Measurements from ENCODE around the gene MFAP5.
"Not testable (repeated sequence)": the region's sequence is repeated elsewhere in the genome, so short reads cannot be mapped to it uniquely, and the experiment has no call there.

MFAP5 gene

DNA sequence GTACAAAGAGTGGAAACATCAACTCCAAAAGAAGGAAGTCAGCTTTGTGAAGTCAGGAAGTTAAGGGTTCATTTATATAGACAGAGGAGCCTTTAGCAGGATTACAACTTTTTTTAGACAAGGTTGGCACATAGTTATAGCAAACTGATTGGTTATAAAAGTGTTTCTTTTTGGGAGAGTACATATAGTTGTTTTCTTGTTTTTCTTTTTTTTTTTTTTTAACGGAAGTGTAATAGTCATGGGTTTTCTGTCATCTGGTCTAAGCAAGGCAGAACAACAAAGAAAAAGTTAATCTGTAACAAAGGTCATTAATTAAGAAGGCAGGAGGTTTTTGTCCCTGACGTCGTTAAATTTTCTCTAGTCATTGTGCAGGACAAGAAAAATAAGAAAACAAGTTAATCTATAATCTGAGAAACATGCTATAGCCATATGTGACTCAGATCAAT is 13.0 kb upstream of the MFAP5 start:
- no peak for DNase-seq (ENCODE audit: low spot score)

DNA sequence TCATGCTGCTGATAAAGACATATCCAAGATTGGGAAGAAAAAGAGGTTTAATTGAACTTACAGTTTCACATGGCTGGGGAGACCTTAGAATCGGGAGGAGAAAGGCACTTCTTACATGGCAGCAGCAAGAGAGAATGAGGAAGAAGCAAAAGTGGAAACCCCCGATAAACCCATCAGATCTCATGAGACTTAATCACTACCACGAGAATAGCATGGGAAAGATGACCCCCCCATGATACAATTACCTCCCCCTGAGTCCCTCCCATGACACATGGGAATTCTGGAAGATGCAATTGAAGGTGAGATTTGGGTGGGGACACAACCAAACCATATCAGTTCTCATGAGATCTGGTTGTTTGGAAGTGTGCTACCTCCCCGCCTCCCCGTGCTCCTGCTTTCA is 9.8 kb upstream of the MFAP5 start:
- no peak for DNase-seq (ENCODE audit: low spot score)

DNA sequence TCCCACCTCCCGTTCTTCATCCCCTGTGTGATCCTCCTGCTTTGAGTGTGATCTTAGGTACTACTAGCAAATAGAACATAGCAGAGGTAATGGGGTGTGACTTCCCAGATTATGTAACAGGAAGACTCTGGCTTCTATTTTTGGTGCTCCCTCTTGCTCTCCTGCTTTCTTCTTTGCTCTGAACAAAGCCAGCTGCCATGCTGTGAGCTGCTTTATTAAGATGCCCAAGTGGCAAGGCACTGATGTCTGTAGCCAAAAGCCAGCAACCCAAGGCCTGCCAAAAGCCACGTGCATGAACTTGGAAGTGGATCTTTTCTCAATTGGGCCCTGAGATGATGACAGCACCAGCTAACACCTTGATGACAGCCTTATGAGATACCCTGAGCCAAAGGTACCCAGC is 5.8 kb upstream of the MFAP5 start:
- no peak for DNase-seq (ENCODE audit: low spot score)

GRCh38 chr12:8667270-8667669 is 4.6 kb upstream of the MFAP5 start:
- DNase-seq (ENCODE audit: low spot score), result no peak

DNA sequence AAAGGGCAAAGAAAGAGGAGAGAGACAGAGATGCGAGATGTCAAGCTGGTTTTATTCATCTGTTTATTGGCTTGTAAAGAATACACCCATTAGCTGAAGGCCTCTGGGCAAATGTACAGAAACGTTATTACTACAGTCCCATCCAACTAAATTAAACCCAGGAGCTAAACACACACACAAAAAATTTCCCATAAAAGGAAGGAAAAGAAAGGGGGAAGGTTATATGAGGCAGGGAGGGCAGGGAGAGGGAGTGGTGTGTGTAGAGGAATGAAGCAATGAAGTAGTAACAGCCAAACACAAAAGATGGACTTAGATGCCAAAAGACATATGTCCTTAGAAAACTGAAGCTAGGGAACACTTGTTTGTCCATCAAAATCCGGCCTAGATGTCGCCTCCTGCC is 3.1 kb upstream of the MFAP5 start:
- no peak for DNase-seq (ENCODE audit: low spot score)

GRCh38 chr12:8664228-8664913 is 1.7 kb upstream of the MFAP5 start:
- no peak for DNase-seq (ENCODE audit: low spot score)

- DNase-seq (ENCODE audit: low spot score), result no peak
These were observed 875 bp downstream of the MFAP5 start for GRCh38 chr12:8661751-8662150.

GRCh38 chr12:8661016-8661415 is 1.6 kb downstream of the MFAP5 start:
- no peak for DNase-seq (ENCODE audit: low spot score)

DNA sequence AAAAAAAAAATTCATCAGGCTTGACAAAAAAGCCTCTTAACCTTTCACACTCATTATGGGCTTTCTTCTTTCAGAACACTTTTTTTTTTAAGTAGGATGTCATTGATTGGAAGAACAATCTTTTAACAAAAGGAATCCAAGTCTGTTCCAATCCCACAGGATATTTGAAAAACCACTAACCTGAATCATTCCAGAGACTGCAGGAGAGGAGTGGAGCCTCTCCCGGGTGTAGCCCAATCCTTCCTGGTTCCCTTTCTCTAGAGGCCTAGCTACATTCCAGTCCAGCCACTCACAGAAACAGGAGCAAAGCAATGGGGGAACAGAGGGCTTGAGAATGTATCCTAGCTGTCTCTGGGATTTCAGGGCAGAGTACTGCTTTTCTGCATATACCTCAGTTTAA is 4.3 kb downstream of the MFAP5 start:
- DNase-seq (ENCODE audit: low spot score), result no peak

GRCh38 chr12:8655421-8655820 is 7.2 kb downstream of the MFAP5 start:
- DNase-seq (ENCODE audit: low spot score), result no peak

- no peak for DNase-seq (ENCODE audit: low spot score)
These were observed 13.9 kb downstream of the MFAP5 start for GRCh38 chr12:8648576-8649205.

DNA sequence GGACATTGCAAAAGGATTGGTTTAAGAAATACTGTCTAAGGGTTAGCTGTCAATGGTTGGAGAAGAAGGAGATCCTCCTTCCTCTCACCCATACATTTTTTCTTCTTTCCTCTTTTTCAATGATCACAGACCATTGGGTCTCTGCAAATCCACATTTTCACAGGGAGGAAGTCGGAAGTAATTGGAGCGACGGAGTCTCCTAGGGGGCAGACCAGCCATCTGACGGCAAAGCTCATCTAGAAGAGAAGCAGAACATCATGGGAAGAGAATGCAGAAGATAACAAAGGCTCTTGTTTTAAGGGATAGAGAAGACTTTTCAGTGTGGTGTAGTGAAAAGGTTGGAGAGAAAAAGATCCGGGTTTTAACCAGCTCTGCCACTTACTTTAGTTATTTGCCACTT is 14.7 kb downstream of the MFAP5 start:
- no peak for DNase-seq (ENCODE audit: low spot score)

DNA sequence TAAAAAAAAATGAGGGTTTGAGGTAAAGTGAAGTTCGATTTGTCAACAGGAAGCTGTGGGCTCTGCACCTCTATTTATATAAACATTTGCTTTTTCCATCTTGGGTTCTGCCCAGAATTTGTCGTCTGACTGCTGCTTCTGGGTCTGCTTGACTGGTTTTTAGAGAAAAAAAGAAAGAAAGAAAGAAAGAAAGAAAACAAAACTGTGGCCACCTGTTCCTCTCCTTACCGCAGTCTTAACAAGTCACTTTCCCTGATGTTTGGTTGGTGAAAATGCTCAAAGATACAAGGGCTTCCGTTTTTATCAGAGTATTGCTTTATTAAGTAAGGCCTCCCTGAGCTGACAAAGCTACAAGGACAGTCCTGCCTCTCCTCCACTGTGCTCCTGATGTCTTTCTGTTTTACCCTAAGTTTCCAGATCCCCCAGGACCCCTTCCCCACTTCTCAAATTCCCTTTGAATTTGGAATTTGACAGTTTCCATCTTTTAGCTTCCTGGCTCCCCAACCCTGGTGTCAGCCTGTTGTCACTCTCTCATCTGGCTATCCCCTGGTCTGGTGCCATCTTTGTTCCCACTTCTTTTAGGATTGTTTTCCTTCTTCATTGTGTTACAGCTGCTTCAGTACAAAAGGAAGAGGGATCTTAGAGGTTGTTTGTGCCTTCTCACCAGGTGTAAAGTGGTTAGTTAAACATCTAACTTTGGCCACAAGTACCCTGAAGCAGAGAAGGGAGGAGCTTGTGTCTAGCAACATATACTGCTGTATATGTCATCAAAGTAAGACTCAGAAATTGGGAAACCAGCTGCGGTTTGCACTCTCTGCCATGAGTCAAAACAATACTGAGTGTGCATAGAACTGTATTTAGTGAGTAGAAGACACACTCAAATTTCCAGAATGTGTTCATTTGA is 18.0 kb downstream of the MFAP5 start:
- no peak for DNase-seq (ENCODE audit: low spot score)

GRCh38 chr12:8642775-8643174 is 19.9 kb downstream of the MFAP5 start:
- no peak for DNase-seq (ENCODE audit: low spot score)

GRCh38 chr12:8639936-8640335 is 22.7 kb downstream of the MFAP5 start:
- no peak for DNase-seq (ENCODE audit: low spot score)

- DNase-seq (ENCODE audit: low spot score), result no peak
These were observed 23.7 kb downstream of the MFAP5 start for GRCh38 chr12:8638951-8639350.

GRCh38 chr12:8637666-8638065 is 25.0 kb downstream of the MFAP5 start:
- DNase-seq (ENCODE audit: low spot score), result no peak

DNA sequence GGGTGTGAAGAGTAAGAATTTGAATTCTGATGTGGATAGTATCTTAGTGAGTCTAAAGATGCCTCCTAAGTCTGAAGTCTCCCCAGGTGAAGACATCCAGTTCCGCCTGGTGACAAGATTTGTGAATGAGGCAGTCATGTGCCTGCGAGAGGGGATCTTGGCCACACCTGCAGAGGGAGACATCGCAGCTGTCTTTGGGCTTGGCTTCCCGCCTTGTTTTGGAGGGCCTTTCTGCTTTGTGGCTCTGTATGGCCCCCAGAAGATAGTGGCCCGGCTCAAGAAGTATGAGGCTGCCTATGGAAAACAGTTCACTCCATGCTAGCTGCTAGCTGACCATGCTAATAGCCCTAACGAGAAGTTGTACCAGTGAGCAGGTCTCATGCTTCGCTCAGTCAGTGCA is 25.4 kb downstream of the MFAP5 start:
- no peak for DNase-seq (ENCODE audit: low spot score)

GRCh38 chr12:8636581-8636980 is 26.0 kb downstream of the MFAP5 start:
- DNase-seq (ENCODE audit: low spot score), result no peak

DNA sequence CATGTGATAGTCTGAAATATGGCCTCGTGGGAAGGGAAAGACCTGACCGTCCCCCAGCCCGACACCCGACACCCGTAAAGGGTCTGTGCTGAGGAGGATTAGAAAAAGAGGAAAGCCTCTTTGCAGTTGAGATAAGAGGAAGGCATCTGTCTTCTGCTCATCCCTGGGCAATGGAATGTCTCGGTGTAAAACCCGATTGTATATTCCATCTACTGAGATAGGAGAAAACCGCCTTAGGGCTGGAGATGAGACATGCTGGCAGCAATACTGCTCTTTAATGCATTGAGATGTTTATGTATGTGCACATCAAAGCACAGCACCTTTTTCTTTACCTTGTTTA is 26.6 kb downstream of the MFAP5 start:
- not testable (repeated sequence) for DNase-seq (ENCODE audit: low spot score)

DNA sequence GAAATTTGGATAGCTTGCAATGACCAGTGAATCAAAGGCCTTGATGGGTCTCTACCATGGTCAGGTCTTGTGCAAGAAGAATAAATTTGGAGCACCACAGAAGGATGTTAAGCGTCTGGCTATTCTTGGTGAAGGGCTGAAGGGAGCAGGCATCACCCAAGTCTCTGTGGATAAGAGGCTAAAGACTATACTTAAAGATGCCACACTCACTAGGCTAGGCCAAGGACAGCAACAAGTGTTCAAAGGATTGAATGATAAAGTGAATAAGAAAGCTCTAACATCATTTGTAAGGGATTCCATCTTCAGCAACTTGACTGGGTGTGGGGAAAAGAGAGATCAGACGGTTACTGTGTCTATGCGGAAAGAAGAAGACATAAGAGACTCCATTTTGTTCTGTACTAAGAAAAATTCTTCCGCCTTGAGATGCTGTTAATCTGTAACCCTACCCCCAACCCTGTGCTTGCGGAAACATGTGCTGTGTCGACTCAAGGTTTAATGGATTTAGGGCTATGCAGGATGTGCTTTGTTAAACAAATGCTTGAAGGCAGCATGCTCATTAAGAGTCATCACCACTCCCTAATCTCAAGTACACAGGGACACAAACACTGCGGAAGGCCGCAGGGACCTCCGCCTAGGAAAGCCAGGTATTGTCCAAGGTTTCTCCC is 27.2 kb downstream of the MFAP5 start:
- not testable (repeated sequence) for DNase-seq (ENCODE audit: low spot score)

DNA sequence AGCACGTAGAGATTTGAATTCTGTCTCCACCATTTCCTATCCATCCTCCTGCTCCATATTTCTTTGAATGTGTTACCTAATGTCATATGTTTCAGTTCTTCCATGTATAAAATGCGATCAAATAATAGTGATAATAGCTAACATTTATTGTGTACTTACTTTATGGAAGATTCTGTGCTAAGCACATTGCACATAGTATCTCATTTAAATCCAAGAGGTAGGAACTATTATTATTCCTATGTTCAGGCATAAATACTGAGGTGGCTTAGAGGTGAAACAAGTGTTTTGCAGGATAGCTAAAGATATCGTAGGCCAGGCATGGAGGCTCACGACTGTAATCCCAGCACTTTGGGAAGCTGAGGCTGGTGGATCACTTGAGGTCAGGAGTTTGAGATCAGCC is 32.5 kb downstream of the MFAP5 start:
- DNase-seq (ENCODE audit: low spot score), result no peak
